GM21529 (cell line): ENCODE measurements around the gene PACSIN2.
A peak's percentile ranks its signal among the peaks of the same experiment; 100 is the strongest.
"Not testable (repeated sequence)": the region's sequence is repeated elsewhere in the genome, so short reads cannot be mapped to it uniquely, and the experiment has no call there.

Source experiments
- ATAC-seq: cut with Tn5 transposase; IDR thresholded peaks from one replicate; pipeline ENCODE4 v1.9.1; 2021; ENCODE audit not compliant: unreplicated experiment

PACSIN2 gene, protein sequence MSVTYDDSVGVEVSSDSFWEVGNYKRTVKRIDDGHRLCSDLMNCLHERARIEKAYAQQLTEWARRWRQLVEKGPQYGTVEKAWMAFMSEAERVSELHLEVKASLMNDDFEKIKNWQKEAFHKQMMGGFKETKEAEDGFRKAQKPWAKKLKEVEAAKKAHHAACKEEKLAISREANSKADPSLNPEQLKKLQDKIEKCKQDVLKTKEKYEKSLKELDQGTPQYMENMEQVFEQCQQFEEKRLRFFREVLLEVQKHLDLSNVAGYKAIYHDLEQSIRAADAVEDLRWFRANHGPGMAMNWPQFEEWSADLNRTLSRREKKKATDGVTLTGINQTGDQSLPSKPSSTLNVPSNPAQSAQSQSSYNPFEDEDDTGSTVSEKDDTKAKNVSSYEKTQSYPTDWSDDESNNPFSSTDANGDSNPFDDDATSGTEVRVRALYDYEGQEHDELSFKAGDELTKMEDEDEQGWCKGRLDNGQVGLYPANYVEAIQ

DNA sequence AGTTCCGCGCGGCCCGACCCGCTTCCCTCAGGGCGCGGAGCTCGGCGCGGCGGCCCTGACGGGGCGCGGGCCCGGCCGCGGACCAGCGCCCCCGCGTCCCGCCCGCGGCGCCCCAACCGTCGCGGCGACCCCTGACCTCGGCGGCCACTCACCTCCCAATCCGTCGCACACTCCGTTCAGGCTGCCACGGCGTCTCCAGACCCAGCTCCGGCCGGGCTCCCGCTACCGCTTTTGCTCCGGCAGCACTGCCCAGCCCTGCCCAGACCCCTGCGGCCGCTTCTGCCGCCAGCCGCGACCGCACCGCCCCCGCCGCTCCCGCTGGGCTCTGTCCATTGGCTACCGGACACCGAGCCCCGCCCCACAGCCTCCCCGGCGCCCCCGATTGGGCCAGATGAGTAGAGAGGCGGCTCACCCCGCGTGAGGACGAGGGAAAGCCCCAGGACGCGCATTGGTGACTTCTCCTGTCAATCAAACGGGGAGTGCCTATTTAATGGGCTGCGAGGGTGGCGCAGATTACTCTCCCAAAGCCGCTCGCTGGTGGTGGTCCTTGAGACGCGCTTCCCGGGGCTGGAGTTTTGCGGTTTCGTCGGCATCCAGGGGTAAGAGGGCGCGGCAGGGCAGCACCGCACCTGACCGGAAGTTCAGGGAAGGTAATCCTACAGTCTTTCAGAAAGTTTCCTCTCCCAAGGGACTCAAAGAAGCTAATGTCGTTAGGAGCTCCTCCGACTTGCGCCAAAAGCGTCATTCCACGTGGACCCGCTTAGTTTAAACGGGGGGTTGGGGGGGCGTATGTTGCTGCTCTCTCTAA is at the start of gene PACSIN2:
Gene PACSIN2, minus strand, starts transcription at position 281 of the 808 bp plus-strand sequence. CDS start 103,069 bp downstream, outside the sequence.
- peak; percentile 92 for ATAC-seq

DNA sequence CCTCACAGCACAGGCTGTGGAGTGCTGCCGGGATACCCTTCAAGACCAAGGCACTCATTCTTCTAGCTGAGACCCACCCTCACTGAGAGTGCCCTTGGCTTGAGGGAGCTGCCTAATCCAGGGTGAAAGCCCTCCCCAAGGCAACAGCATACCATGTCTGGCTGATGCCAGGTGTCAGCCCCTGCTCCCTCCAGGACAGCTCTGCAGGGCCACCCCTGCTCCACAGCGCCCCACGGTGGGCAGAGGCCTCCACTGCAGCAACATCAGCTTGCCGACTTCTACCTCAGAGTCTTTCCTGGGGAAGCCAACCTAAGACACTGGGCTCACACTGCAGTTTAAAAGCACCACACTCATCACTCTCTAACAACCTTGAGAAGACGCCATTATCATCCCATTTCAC is 45.2 kb upstream of the PACSIN2 start:
- no peak for ATAC-seq

DNA sequence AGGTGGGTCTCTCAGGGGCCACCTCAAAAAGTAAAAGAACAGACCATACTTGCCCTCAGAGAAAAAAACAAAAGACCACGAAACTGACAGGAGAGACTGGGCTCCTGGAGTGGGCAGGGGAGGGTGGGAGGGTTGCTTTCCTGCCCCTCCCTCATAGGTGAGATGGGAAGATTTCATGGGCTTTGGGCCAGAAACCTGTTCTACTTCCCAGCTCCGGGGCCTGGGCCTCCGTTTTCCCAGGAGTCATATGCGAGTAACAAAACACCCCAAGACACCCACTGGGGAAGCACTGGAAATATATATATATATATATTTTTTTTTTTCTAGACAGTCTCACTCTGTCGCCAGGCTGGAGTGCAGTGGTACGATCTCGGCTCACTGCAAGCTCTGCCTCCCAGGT is 42.7 kb upstream of the PACSIN2 start:
- ATAC-seq, result no peak

DNA sequence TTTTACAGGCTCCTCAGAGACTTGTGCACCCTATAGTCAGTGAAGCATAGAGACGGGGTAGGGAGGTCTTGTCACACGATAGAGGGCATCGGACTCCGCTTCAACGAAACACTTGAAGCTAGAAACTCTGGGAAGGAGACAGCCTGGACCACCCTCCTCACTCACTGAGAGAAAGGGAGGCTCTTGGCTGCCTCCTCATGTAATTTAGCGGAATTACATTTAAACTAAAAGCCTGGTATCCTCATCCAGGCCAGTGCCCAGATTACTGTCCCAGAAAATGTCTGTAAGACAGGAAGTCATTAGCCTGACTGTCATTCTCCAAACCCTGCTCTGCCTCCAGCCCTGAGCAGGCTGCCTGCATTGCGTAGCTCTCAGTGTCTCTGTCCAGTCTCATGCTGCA is 38.2 kb upstream of the PACSIN2 start:
- ATAC-seq, result no peak

DNA sequence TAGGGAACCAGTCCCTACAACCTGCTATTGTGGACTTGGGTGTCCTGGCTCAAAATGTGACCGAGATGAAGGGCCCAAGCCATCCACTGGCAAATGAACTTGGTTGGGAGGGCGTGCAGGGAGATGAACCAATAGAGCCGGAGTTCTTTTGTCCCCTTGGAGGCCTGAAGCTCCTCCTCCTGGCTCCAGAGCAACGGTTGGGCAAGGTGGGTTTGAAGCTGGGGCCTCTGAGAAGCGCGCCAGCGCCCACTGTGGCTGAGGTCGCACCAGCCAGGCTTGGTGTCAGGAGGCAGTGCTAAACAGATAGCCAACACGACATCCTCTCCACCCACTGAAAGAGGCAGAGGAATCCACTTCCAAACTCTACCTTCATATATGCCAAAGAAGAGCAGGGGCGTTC is 36.0 kb upstream of the PACSIN2 start:
- no peak for ATAC-seq

DNA sequence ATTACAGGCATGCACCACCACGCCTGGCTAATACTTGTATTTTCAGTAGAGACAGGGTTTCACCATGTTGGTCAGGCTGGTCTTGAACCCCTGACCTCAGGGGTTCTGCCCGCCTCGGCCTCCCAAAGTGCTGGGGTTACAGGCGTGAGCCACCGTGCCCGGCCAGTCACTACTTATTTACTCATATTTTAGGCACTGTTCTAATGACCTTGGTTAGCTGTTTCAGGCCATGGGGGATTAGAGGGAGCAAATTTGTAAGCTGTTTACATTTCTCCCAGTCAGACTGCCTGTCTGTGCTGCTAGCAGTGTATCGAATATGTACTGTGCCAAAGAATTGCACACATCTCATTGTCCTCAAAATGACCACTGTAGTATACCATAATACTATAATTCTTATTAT is 32.7 kb upstream of the PACSIN2 start:
- no peak for ATAC-seq

DNA sequence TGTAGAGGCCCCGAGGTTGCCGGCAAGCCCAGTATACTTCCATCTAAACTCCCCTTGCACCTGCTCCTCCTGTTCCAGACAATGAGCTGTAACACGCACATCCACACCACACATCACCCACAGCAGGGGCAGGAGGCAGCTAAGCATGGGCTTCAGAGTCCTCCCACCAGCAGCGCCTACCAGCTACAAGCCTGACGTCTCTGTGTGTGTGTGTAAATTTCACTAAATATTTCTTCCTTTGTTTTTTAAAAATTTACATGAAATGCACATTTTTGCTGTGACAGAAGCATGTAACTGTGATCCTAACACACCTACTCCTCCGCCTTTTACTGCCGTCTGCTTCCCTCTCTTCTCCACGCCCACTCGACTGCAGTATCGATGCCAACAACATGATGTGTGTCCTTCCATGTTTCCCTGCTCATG is 29.4 kb upstream of the PACSIN2 start:
- no peak for ATAC-seq

DNA sequence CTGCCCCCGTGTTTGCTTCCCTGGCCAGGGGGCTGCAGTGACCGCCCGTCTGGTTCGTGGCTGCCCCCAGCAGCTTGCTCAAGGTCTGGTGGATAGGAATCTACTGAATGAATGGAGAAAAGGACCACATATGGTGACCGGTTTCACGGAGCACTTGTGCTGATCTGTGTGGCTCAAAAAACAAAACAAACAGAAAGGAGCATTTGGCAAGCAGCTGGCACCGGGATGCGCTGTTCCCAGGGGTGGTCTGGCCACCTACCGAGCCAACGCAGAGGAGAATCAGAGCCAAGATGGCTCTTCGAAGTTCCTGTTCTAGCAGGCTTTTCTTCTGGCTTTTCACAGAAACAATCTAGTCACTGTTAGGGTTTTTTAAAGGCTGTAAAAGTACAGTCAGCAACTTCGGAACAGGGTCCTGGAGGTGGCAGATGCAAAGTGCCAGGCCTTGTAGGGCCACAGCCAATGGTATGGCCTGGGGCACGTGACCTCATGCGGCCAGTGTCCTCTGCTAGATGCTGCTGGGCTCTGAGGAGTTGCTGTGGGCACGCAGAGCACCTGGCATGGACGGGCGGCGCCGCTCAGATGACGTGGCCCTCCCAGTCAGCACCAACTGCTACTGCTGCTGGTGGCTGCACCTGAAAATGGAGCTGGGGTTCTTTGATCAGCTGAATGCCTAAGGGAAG is 27.3 kb upstream of the PACSIN2 start:
- no peak for ATAC-seq

DNA sequence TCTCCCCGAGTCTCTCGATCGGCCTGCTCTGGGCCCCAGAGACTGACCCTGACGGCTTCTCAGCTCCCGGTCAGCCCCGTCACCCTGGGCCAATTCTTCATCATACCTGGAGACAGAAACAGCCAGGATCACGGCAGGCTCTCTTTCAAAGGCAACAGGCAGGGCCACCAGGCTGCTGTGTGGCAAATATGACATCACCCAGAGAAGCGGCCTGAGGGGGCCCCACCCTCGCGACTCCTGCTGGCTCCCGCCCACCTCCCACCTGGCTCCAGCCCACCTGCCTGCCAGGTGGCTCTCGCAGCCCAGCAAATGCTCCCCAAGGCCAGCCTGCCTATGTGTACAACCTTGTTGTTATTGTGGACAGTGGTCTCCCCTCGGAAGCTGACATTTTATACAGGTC is 24.9 kb upstream of the PACSIN2 start:
- no peak for ATAC-seq

DNA sequence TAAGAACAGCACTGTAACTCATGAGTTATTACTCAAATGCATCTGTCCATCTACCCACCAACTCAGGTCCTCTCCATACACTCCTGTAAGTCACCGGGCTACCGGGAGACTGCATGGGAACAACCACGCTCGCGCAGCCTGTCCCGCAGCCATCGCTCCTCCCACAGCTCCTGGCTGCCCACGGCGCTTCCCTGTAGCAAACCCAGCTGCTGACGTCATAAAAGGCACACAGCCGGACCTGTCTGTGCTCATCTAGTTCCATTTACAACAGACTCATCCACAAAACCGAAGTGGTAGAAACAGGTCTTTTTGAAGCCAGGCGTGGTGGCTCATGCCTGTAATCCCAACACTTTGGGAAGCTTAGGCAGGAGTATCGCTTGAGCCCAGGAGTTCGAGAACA is 23.4 kb upstream of the PACSIN2 start:
- ATAC-seq, result no peak

DNA sequence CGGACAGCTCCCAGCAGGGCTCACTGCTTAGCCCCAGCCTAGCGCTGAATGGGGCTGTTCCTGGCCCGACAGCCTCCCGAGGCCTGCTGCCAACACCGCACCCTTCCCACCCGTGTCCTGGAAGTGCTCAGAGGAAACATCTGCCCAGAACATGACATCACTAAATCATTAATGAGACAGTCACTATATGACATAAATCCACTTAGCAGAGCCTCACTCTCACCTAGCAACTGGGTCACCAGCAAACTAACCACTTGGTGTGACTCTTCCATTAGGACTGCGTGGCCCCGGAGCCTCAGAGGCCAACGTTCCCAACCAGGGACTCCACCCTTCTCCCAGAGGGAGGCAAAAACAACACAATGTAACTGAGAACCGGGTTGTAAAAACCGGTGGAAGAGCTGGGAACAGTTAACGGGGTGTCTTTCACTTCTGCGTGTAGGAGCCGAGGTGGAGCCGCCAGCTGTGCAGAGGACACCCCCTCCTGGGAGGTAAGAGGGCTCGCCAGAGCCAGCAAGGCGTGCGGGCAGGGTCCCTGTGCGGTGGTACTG is 21.4 kb upstream of the PACSIN2 start:
- no peak for ATAC-seq

DNA sequence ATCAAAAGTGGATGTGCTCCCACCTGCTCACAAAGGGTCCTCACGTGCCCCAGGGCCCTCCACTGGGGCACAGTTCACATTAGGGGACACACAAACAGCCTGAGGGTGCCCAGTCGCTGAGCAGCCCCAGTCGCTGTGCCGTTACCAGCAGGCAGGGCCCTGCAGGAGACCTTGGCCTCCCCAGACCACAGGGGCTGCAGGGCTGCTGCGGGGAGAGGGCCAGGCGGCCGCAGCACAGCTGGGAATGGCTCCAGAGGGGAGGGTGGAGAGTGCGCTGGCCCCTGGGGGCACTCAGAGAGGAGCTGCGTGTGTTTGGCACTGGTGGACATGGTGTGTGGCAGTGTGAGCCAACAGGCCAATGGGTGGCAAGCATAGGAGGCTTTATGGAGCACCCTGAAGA is 20.3 kb upstream of the PACSIN2 start:
- no peak for ATAC-seq

DNA sequence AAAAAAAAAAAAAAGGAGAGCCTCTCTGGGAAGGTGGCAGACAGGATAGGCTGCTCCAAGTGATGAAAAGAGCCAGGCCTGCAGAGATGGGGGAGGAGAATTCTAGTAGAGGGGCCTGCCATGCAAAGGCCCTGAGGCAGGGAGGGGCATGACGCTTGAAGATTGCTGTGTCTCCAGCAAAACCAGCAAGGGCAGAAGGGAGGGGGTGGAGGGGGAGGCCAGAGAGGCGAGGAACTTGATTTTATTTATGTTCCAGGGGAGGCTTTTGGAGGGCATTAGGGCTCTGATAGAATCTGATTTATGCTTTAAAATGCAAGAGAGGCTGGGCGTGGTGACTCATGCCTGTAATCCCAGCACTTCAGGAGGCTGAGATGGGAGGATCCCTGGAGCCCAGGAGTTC is 16.7 kb upstream of the PACSIN2 start:
- ATAC-seq, result no peak

DNA sequence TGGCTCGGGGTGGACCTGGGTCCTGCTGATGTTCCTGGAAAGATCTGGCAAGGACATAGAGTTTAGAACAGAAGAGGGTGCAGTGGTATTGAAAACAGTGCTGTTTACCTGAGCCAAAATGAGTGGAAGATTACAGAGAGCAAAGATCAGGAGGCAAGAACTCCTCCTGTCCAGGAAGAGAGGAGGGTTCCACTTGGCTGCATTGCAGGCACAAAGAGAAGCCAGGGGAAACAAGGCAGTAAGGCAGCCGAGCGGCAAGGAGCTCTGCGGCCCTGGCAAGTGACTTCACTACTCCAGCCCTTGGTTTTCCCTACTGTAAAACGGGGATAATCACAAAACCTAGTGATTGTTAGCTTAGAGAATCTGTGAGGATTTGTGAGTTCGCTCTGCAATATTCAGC is 3.7 kb upstream of the PACSIN2 start:
- no peak for ATAC-seq

DNA sequence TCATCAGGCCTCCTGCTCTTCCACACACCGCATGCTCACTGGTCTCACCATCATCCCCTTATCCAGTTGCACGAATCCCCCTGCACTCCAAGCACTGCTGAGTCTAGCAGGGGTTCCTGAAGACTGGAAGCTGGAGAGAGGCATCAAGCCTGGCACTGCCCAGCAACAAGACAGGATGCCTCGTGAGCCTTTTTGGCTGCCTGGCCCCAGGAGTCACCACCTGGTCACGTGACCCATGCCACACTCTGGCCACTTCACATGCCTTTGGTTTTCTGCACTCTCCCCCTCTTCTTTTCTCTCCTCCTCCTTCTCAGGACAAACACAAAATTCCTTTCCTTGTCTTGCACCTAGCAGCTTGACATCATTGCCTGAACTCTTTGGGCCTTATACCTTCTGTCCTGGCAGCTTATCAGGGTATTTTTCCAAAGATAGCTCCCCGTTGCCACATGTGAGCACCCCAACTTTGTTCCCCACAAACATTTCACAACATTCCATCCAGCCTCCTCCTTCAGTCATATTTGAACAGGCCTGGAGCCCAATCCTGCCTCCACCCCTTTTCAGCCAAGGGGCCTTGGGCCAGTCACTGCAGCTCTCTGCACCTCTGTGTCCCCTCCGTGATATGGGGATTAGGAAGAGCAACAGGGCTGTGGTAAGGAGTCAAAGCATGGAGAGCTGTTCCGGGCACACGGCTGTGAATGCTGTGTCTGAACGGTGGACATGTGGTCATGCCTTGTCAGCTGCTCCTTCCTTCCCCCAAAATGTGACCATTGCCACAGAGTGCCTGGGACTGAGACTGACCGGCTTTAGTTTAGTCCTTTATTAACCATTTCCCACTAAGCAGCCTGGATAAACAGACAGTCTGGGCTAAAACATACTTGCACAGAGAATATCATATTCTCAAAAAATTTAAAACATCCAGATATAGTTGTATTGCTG is 2.8 kb upstream of the PACSIN2 start:
- no peak for ATAC-seq

DNA sequence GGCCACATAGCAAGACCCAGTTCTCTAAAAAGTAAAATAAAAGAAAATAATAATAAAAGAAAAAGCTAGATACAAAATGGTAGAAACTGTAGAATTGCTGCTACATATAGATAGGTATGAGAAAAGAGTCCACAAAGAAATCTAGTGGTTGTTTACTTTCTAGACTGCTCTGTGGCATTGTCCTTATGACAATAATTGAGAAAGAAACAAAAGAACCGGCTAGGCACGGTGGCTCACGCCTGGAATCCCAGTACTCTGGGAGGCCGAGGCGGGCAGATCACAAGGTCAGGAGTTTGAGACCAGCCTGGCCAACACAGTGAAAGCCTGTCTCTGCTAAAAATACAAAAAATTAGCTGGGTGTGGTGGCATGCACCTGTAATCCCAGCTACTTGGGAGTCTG is 1.2 kb upstream of the PACSIN2 start:
- not testable (repeated sequence) for ATAC-seq

DNA sequence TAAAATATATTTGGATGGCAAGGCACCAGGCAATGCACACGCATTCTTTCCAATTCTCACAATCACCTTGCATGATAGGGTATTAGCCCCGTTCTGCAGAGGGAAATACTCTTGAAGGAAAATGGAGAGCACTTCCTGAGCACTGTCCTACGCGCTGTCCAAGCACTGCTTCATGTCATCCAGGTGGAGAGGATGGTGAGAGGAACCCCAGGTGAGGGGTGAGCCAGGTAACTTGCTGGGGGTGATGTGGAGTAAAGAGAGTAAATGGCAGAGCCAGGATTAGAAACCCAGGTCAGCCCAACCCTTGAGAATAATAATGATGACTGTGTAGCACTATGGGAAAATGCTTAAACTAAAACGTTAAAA is 711 bp upstream of the PACSIN2 start:
- ATAC-seq, result no peak

DNA sequence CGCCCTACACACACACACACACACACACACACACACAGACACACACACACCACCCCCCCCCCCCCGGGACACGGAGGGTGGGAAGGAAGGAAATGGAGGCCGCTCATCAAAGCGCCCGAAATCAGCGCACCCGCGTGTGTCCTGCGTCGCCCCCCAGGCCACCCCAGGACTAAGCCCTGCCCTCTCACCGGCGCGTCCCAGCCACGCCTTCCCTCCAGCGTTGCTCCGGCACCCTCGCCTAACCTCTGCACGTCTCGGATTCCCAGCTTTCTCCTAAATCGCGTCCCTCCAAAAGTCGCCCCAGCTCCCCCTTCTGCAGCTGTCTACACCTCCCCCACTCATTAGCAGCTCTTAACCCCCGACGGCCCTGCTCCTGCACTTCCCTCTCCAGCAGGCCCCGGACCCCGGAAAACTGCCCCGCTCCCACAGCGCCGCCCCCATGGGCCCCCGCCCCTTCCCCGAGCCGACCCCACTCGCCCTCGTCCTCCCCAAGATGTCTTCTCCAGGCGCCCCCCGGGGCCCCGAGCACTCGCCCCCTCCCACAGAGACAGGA is 557 bp downstream of the PACSIN2 start:
- no peak for ATAC-seq

DNA sequence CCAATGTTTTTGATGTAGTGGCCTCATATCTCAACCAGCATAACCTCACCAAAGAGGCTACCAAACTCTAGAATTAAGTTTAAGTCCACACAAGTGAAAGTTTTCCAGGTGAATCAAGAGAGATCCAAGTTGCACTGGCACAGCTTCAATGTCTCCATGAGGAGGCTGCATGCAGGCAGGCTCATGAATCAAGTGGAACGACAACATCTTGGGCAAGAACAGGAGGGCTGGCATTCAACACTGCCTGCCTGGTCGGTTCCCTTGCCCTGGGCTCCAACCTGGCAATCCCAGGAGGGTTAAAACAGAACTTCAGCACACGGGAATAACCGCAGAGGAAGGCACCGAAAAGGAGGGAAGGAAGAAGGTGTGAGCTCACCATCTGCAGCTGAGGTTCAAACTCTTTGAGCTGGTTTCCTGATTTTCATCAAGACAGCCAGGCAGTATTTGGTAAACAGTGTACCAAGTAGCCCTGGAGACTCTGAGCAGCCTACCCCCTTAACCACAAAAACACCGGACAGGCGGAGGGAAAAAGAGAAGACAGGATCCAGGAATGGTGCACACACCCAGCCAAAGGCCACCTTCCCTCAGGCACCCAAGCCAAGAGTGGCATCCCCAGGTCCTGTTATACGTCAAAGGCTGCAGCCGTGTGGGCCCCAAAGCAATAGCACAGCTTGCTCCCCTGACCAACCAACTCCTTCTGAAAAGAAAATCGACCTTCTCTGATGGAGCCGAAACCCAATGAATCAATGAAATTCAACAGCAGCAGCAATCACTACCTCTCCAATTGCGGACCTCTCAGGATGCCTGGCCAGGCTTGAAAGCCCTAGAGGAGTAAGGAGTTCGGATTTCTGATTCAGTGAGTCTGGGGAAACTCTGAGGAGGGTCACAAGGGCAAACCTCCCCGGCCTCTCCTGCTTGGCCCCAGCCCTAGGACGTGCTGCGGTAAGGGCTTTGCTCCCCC is 1.3 kb downstream of the PACSIN2 start:
- ATAC-seq, result no peak
